CD4-positive, CD25-positive, alpha-beta regulatory T cell (primary cell): ENCODE results near the gene ARHGAP11A. TPM values are rescaled to one million over a fixed set of nuclear protein-coding genes. Genes with fewer than 3 reads are reported as not detected.
A peak's percentile ranks its signal among the peaks of the same experiment; 100 is the strongest.

ENCODE experiments used
- ATAC-seq, 2 donors: fragments of 150-1000 bp; cut with Tn5 transposase; one replicate each; pipeline ENCODE4 v1.10.0; 2021; ENCODE audit warnings: low read depth in 2 of 2, moderate number of reproducible peaks in 2 of 2, moderate library complexity in 1 of 2
- DNase-seq, 3 donors: peaks; one replicate each; pipeline versions ENCODE4 v3.0.0 to v3.0.0-alpha.2; 2012 to 2022; ENCODE audit warnings: mixed read lengths in 1 of 3
- H3K27ac ChIP-seq: one replicate; pipeline ENCODE4 v1.7.0; 2013; ENCODE audit warnings: mild to moderate bottlenecking, low read length; ENCODE audit not compliant: insufficient read depth, poor library complexity, severe bottlenecking
- H3K27me3 ChIP-seq: one replicate; pipeline ENCODE4 v1.7.0; 2013; ENCODE audit warnings: low read length; ENCODE audit not compliant: control insufficient read depth, insufficient read depth
- H3K36me3 ChIP-seq: one replicate; pipeline ENCODE4 v1.7.0; 2013; ENCODE audit warnings: mild to moderate bottlenecking, low read length, moderate library complexity; ENCODE audit not compliant: control insufficient read depth, insufficient read depth
- H3K4me1 ChIP-seq: 2 replicates; pipeline ENCODE4 v1.7.0; 2013; ENCODE audit warnings: mild to moderate bottlenecking, low read length; ENCODE audit not compliant: insufficient read depth, control insufficient read depth, poor library complexity, severe bottlenecking
- H3K4me3 ChIP-seq: one replicate; pipeline ENCODE4 v1.7.0; 2013; ENCODE audit warnings: low read depth, mild to moderate bottlenecking, low read length, moderate library complexity
- H3K9me3 ChIP-seq, 2 experiments: 1 replicate in 1 of 2; 2 replicates in 1 of 2; pipeline ENCODE4 v1.7.0; 2013; ENCODE audit warnings: low read length in 2 of 2, mild to moderate bottlenecking in 1 of 2, moderate library complexity in 1 of 2; ENCODE audit not compliant: control insufficient read depth in 2 of 2
- H3K27ac Mint-ChIP-seq, 3 donors: one replicate each; pipeline ENCODE4 v1.8.0; 2020 to 2022; ENCODE audit warnings: mild to moderate bottlenecking in 3 of 3, mixed read lengths in 3 of 3, moderate library complexity in 2 of 3
- H3K27me3 Mint-ChIP-seq: one replicate; pipeline ENCODE4 v1.8.0; 2022; ENCODE audit warnings: mild to moderate bottlenecking, mixed read lengths
- H3K36me3 Mint-ChIP-seq: one replicate; pipeline ENCODE4 v1.8.0; 2020; ENCODE audit warnings: mixed read lengths
- H3K4me1 Mint-ChIP-seq, 4 donors: one replicate each; pipeline ENCODE4 v1.8.0; 2020 to 2022; ENCODE audit warnings: mixed read lengths in 4 of 4, mild to moderate bottlenecking in 1 of 4
- H3K4me3 Mint-ChIP-seq, 4 donors: one replicate each; pipeline ENCODE4 v1.8.0; 2020 to 2022; ENCODE audit warnings: mild to moderate bottlenecking in 4 of 4, mixed read lengths in 4 of 4, moderate library complexity in 3 of 4
- H3K9me3 Mint-ChIP-seq, 7 donors: one replicate each; pipeline ENCODE4 v1.8.0; 2020 to 2022; ENCODE audit warnings: mixed read lengths in 7 of 7, mild to moderate bottlenecking in 3 of 7, moderate library complexity in 2 of 7
- polyA plus RNA-seq, 4 donors: library from polyadenylated mRNA; unstranded; fragments of 300-500 nt; fragmentation: Illumina TruSeq; gene quantifications; one replicate each; pipeline ENCODE4 v1.2.3, GENCODE V29; 2021
- total RNA-seq: library from RNA; stranded (reverse); gene quantifications from one replicate; pipeline ENCODE4 v1.2.3, GENCODE V29; 2022

The ARHGAP11A gene
- total and polyA plus RNA-seq, 5 donors from 2014 or later, result 3.0 to 20.3 (median 5.4) TPM

DNA sequence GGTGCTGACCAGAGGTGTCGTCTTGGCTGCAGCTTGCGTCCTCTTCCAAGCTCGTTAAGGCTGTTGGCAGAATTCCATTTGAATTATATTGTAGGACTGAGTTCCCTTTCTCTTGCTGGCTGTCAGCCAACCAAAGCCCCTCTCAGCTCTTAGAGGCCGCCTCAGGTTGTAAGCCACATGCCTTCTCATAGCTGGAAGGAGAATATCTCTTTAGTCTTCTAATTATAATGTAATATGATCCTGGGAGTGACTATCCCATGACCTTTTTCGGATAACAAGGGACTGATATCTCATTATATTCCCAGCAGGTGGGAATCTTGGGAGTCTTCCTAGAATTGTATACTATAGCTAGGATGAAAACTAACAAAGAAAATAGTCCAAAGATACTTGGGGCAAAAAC lies 31.0 kb downstream of the ARHGAP11A start:
- no peaks in the 10 kb centered on the region for H3K36me3 Mint-ChIP-seq
- no peaks in the 10 kb centered on the region for H3K9me3 ChIP-seq
- H3K27ac ChIP-seq, result no peak overlapping the region
- H3K27ac Mint-ChIP-seq, result peak overlapping the region in 1 of 3 donors; percentile 9
- H3K9me3 Mint-ChIP-seq, result no peaks in the 10 kb centered on the region
- no peak overlapping the region for H3K4me3 Mint-ChIP-seq
- no peak for DNase-seq
- peaks cover 6% of the 10 kb centered on the region for H3K36me3 ChIP-seq
- no peaks in the 10 kb centered on the region for H3K27me3 Mint-ChIP-seq
- H3K4me3 ChIP-seq, result no peak overlapping the region
- H3K4me1 ChIP-seq, result no peaks in the 10 kb centered on the region
- no peak for ATAC-seq
- H3K27me3 ChIP-seq, result no peaks in the 10 kb centered on the region
- H3K4me1 Mint-ChIP-seq, result peaks cover 0 to 6% (median 2%) of the 10 kb centered on the region in 4 donors

DNA sequence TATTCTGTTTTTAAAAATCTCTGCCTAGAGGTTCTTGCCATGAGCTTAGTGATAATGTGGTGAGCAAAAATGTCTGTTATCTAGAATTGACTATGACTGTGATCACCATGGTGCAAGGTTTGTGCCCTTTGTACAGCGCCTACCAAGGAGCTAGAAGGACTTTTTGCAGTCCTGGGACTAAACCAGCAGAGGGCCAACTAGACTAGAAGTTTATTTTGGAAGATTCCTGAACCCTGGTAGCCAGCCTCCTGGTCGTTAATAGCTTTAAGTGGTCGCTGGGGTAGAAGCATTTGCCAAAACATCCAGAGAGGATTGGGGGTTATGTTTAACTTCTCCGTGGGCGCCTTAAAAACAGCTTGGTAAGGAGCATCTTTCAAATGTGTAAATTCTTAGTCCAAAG lies 34.0 kb downstream of the ARHGAP11A start:
- ATAC-seq, result no peak

DNA sequence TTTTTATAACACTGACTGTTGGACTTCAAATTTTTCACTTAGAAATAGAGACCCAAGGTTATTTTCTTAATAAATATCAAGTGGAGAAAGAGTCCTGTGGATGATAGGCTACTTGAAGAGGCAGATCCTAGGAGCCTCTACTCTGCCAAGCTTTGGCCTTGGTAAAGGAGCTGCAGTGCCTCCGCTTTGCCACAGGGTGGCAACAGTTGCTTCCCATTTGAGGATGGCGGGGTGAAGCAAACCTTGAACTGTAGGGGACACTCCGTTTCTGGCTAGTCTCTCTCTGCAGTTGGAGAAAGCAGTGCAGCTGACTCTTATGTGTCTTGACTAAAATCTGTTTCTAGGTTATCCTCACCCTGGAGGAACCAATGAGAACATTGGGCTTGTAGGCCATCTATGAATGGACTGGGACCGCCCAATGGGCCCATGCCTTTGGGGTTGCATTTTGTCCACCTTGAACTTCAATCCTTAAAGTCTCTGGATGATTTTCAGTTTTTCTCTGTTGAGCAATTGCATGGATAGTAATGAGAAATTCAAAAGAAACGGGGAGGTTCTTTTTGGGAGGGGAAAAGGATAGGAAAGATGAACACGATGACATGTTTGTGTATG lies 36.0 kb downstream of the ARHGAP11A start:
- no peaks in the 10 kb centered on the region for H3K27me3 Mint-ChIP-seq
- Histone ChIP-seq H3K4me1 (no peaks in the 10 kb centered on the region), H3K4me3 (no peak overlapping the region), H3K27ac (no peak overlapping the region), H3K27me3 (no peaks in the 10 kb centered on the region), H3K9me3 (no peaks in the 10 kb centered on the region), H3K36me3 (peaks cover 6% of the 10 kb centered on the region)
- ATAC-seq, result peak; percentile 73 to 79
- H3K4me3 Mint-ChIP-seq, result peak overlapping the region in 1 of 4 donors; percentile 59
- H3K36me3 Mint-ChIP-seq, result no peaks in the 10 kb centered on the region
- peak in 2 of 3 donors; percentile 32 to 69 for DNase-seq
- H3K9me3 Mint-ChIP-seq, result no peaks in the 10 kb centered on the region
- peak overlapping the region in 2 of 3 donors; percentile 8 to 70 for H3K27ac Mint-ChIP-seq
- peaks cover 0 to 5% (median 2%) of the 10 kb centered on the region in 4 donors for H3K4me1 Mint-ChIP-seq

More for the DNA sequence above, 34.0 kb downstream of the ARHGAP11A start:
- Histone ChIP-seq H3K36me3 (peaks cover 6% of the 10 kb centered on the region), H3K4me1 (no peaks in the 10 kb centered on the region), H3K4me3 (no peak overlapping the region), H3K9me3 (no peaks in the 10 kb centered on the region), H3K27me3 (no peaks in the 10 kb centered on the region), H3K27ac (no peak overlapping the region)
- no peak for DNase-seq
- H3K36me3 Mint-ChIP-seq, result no peaks in the 10 kb centered on the region
- H3K27ac Mint-ChIP-seq, result peak overlapping the region in 1 of 3 donors; percentile 13
- no peaks in the 10 kb centered on the region for H3K9me3 Mint-ChIP-seq
- no peak overlapping the region for H3K4me3 Mint-ChIP-seq
- no peaks in the 10 kb centered on the region for H3K27me3 Mint-ChIP-seq
- peaks cover 0 to 9% (median 4%) of the 10 kb centered on the region in 4 donors for H3K4me1 Mint-ChIP-seq

DNA sequence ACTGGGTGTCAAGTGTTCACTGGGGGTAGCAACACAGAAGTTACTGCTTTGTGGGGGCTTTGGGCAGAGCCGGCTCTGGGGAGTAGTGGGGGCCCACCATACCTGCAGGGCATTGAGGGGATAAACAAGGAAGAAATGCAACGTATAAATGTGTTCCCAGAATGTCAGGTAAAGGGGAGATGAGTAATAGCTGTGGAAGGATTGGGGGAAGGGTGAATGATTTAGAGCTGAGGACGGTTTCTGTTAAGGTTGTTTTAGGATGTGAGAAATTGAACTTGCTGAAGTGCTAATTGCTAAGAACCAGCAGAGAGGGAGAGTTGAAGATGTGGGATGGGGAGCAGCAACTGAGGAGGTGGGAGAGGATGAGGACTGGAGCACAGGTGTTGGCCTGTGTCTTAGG lies 36.9 kb downstream of the ARHGAP11A start:
- Histone ChIP-seq H3K4me3 (no peak overlapping the region), H3K27ac (no peak overlapping the region), H3K36me3 (peaks cover 6% of the 10 kb centered on the region), H3K27me3 (no peaks in the 10 kb centered on the region), H3K4me1 (no peaks in the 10 kb centered on the region), H3K9me3 (no peaks in the 10 kb centered on the region)
- Mint-ChIP-seq H3K36me3 (no peaks in the 10 kb centered on the region), H3K9me3 (no peaks in the 10 kb centered on the region), H3K4me1 (peaks cover under 1 to 5% (median 3%) of the 10 kb centered on the region in 4 donors), H3K27ac (no peak overlapping the region), H3K27me3 (no peaks in the 10 kb centered on the region), H3K4me3 (no peak overlapping the region)
- no peak for DNase-seq
- no peak for ATAC-seq

DNA sequence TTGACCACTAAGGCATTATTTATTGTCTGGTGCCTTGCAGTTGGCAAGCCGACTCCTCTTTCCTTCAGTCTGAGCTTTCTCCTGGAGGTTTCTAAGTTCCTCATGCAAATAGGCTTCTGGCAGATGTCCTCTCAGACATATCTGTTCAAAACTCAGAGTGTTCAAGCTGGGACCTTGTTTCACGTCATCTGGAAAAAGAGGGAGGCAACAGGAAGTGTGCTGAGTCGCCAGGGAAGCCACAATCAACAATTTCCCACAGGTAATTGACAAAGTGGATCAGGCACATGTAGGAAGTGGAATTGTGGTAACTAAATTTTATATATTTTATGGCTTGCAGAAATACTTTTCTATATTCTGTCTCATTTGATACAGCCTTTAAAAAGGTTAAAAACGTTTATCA lies 40.8 kb downstream of the ARHGAP11A start:
- Mint-ChIP-seq H3K4me1 (peaks cover 6 to 14% (median 10%) of the 10 kb centered on the region in 4 donors), H3K27me3 (no peaks in the 10 kb centered on the region), H3K36me3 (no peaks in the 10 kb centered on the region), H3K27ac (no peak overlapping the region), H3K9me3 (no peaks in the 10 kb centered on the region), H3K4me3 (no peak overlapping the region)
- Histone ChIP-seq H3K27ac (no peak overlapping the region), H3K36me3 (no peaks in the 10 kb centered on the region), H3K9me3 (no peaks in the 10 kb centered on the region), H3K27me3 (no peaks in the 10 kb centered on the region), H3K4me1 (no peaks in the 10 kb centered on the region), H3K4me3 (no peak overlapping the region)
- no peak for DNase-seq
- no peak for ATAC-seq

DNA sequence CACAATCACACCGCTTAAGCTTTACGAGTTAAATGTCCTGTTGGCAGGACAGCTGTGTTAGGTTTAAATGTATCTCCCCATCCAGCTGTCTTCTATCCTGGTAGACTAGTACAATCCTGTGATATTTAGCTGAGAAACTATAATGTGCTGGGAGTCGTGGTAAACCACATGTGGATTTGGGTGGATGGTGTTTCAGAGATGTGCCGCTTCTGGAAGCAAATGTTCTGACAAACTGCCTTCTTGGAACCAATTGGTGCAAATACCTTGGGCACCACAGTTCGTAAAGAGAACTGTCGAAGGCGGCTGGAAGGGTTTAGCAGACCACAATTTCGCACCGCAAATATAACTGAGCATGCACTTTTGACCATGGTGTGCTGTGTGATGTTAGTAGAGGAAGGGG lies 41.2 kb downstream of the ARHGAP11A start:
- no peak overlapping the region for H3K4me3 Mint-ChIP-seq
- no peaks in the 10 kb centered on the region for H3K9me3 ChIP-seq
- no peaks in the 10 kb centered on the region for H3K36me3 ChIP-seq
- H3K4me3 ChIP-seq, result no peak overlapping the region
- no peaks in the 10 kb centered on the region for H3K9me3 Mint-ChIP-seq
- DNase-seq (no peak), ATAC-seq (no peak)
- no peaks in the 10 kb centered on the region for H3K27me3 Mint-ChIP-seq
- H3K27ac ChIP-seq, result no peak overlapping the region
- H3K4me1 ChIP-seq, result no peaks in the 10 kb centered on the region
- H3K27ac Mint-ChIP-seq, result no peak overlapping the region
- peaks cover 6 to 11% (median 10%) of the 10 kb centered on the region in 4 donors for H3K4me1 Mint-ChIP-seq
- no peaks in the 10 kb centered on the region for H3K36me3 Mint-ChIP-seq
- no peaks in the 10 kb centered on the region for H3K27me3 ChIP-seq

DNA sequence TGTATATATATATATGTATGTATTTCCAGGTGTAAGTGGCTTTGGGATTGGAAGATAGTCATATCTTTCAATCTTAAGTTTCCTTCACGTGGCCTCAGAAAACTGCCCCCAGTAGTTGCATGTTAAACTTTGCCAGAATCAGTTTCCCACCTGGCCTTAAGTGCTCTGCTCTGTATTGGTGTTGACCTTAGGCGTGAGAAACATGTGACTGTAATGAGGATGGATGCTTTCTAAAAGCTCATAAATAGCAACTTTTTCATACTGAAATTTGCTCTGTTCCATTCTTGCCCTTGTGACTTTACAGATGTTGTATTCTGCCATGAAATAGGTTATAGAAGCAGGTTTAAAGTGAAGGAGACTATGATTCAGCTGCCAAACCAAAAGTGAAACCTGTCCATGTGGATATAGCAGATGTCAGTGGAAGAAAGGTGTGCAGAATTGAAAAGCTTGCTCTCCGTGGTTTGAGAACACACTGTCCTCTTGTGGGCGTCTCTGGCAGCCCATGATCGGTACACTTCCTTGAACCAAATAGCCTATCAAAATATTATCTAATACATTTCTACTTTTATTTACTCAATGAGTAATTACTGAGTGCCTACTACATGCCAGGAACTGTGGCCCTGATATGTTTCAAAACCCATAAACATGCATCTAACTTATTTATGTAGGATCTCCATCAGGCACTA lies 42.0 kb downstream of the ARHGAP11A start:
- ATAC-seq, result peak; percentile 58 to 72
- no peaks in the 10 kb centered on the region for H3K4me1 ChIP-seq
- H3K9me3 Mint-ChIP-seq, result no peaks in the 10 kb centered on the region
- H3K4me3 Mint-ChIP-seq, result peak overlapping the region in 2 of 4 donors; percentile 2 to 34
- H3K27me3 Mint-ChIP-seq, result no peaks in the 10 kb centered on the region
- H3K27ac ChIP-seq, result no peak overlapping the region
- no peaks in the 10 kb centered on the region for H3K27me3 ChIP-seq
- peaks cover 6 to 9% (median 8%) of the 10 kb centered on the region in 4 donors for H3K4me1 Mint-ChIP-seq
- peak overlapping the region; percentile 49 for H3K4me3 ChIP-seq
- DNase-seq, result peak in 1 of 3 donors; percentile 59
- H3K27ac Mint-ChIP-seq, result peak overlapping the region in 2 of 3 donors; percentile 25 to 32
- no peaks in the 10 kb centered on the region for H3K36me3 ChIP-seq
- no peaks in the 10 kb centered on the region for H3K36me3 Mint-ChIP-seq
- no peaks in the 10 kb centered on the region for H3K9me3 ChIP-seq
